ENCODE measurements around the gene EYS.

Gene EYS

DNA sequence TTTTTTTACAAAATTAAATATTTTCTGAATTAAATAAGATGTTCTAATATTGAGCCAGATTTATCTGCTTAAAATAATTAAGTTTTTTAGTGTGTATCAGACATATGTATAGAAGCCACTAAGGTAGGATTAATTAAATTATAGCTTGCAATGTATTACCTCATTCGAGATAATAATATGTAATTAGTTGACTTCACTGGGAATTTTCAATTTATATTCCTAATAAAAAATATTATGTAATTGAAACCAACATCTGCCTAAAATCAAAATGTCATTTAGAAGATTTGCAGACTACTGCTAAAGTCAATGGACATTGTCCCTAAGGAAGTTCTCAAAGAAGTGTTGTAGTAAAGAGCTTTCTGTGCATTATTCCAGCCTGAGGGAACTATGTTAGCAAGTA, 254.7 kb downstream of the EYS start:
- TF ChIP-seq, protein P1, sequence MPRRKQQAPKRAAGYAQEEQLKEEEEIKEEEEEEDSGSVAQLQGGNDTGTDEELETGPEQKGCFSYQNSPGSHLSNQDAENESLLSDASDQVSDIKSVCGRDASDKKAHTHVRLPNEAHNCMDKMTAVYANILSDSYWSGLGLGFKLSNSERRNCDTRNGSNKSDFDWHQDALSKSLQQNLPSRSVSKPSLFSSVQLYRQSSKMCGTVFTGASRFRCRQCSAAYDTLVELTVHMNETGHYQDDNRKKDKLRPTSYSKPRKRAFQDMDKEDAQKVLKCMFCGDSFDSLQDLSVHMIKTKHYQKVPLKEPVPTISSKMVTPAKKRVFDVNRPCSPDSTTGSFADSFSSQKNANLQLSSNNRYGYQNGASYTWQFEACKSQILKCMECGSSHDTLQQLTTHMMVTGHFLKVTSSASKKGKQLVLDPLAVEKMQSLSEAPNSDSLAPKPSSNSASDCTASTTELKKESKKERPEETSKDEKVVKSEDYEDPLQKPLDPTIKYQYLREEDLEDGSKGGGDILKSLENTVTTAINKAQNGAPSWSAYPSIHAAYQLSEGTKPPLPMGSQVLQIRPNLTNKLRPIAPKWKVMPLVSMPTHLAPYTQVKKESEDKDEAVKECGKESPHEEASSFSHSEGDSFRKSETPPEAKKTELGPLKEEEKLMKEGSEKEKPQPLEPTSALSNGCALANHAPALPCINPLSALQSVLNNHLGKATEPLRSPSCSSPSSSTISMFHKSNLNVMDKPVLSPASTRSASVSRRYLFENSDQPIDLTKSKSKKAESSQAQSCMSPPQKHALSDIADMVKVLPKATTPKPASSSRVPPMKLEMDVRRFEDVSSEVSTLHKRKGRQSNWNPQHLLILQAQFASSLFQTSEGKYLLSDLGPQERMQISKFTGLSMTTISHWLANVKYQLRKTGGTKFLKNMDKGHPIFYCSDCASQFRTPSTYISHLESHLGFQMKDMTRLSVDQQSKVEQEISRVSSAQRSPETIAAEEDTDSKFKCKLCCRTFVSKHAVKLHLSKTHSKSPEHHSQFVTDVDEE (CRISPR knock-in tag; IDR thresholded peaks at IDR 0.05), result no peak
- TF ChIP-seq ISL1 (CRISPR knock-in tag; IDR thresholded peaks at IDR 0.05), result peak; percentile 75
- peak; percentile 42; the same call in 1 of the 2 replicates for TF ChIP-seq TCF4 (CRISPR knock-in tag; IDR thresholded peaks at IDR 0.05; ENCODE audit: borderline replicate concordance)
- TF ChIP-seq ESRRG (CRISPR knock-in tag; IDR thresholded peaks at IDR 0.05), result peak; percentile 74; the same call in 1 of the 2 replicates
- TF ChIP-seq, protein P2, sequence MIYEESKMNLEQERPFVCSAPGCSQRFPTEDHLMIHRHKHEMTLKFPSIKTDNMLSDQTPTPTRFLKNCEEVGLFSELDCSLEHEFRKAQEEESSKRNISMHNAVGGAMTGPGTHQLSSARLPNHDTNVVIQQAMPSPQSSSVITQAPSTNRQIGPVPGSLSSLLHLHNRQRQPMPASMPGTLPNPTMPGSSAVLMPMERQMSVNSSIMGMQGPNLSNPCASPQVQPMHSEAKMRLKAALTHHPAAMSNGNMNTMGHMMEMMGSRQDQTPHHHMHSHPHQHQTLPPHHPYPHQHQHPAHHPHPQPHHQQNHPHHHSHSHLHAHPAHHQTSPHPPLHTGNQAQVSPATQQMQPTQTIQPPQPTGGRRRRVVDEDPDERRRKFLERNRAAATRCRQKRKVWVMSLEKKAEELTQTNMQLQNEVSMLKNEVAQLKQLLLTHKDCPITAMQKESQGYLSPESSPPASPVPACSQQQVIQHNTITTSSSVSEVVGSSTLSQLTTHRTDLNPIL (CRISPR knock-in tag; IDR thresholded peaks at IDR 0.05; ENCODE audit: low read depth), result peak; percentile 78; the same call in 1 of the 2 replicates
- TF ChIP-seq ARNTL (CRISPR knock-in tag; IDR thresholded peaks at IDR 0.05; ENCODE audit: borderline replicate concordance, low read depth), result no peak
- no peak for ATAC-seq

DNA sequence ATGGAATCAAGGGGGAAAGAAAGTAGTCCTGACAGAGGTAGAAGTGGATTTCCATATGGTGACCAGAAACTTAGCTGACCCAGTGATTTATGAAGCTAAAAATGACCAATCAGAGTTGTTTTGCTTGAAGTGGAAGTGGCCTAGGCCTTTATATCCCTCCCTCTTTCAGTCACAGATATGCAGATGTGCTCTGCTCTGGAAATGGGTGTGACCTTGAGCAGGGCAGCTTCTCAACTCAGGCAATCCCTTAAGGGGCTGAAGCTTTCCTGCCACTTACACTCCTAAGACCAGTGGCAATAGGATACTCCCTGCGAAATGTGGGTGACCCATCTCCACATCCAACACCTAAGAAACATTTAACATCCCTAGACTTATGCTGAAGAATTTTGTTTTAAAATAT, 256.6 kb downstream of the EYS start:
- no peak for TF ChIP-seq TOX (CRISPR knock-in tag; IDR thresholded peaks at IDR 0.05; ENCODE audit: borderline replicate concordance)
- no peak for TF ChIP-seq PPARA (CRISPR knock-in tag; IDR thresholded peaks at IDR 0.05; ENCODE audit: borderline replicate concordance)
- TF ChIP-seq, protein P3, sequence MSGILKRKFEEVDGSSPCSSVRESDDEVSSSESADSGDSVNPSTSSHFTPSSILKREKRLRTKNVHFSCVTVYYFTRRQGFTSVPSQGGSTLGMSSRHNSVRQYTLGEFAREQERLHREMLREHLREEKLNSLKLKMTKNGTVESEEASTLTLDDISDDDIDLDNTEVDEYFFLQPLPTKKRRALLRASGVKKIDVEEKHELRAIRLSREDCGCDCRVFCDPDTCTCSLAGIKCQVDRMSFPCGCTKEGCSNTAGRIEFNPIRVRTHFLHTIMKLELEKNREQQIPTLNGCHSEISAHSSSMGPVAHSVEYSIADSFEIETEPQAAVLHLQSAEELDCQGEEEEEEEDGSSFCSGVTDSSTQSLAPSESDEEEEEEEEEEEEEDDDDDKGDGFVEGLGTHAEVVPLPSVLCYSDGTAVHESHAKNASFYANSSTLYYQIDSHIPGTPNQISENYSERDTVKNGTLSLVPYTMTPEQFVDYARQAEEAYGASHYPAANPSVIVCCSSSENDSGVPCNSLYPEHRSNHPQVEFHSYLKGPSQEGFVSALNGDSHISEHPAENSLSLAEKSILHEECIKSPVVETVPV (CRISPR knock-in tag; IDR thresholded peaks at IDR 0.05), result no peak
- TF ChIP-seq ZNF70 (CRISPR knock-in tag; IDR thresholded peaks at IDR 0.05), result no peak
- no peak for TF ChIP-seq OSR1 (CRISPR knock-in tag; IDR thresholded peaks at IDR 0.05)
- no peak for TF ChIP-seq TCF4 (CRISPR knock-in tag; IDR thresholded peaks at IDR 0.05; ENCODE audit: borderline replicate concordance)
- no peak for TF ChIP-seq ZFP30 (CRISPR knock-in tag; IDR thresholded peaks at IDR 0.05)
- TF ChIP-seq ARNTL (CRISPR knock-in tag; IDR thresholded peaks at IDR 0.05; ENCODE audit: borderline replicate concordance, low read depth), result no peak
- no peak for TF ChIP-seq ISL1 (CRISPR knock-in tag; IDR thresholded peaks at IDR 0.05)
- TF ChIP-seq GLIS3 (CRISPR knock-in tag; IDR thresholded peaks at IDR 0.05), result no peak
- no peak for TF ChIP-seq SNAI2 (CRISPR knock-in tag; IDR thresholded peaks at IDR 0.05)
- TF ChIP-seq, protein P4, sequence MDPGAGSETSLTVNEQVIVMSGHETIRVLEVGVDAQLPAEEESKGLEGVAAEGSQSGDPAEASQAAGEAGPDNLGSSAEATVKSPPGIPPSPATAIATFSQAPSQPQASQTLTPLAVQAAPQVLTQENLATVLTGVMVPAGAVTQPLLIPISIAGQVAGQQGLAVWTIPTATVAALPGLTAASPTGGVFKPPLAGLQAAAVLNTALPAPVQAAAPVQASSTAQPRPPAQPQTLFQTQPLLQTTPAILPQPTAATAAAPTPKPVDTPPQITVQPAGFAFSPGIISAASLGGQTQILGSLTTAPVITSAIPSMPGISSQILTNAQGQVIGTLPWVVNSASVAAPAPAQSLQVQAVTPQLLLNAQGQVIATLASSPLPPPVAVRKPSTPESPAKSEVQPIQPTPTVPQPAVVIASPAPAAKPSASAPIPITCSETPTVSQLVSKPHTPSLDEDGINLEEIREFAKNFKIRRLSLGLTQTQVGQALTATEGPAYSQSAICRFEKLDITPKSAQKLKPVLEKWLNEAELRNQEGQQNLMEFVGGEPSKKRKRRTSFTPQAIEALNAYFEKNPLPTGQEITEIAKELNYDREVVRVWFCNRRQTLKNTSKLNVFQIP (CRISPR knock-in tag; IDR thresholded peaks at IDR 0.05; ENCODE audit: borderline replicate concordance, low read depth), result no peak
- TF ChIP-seq, protein P2 (CRISPR knock-in tag; IDR thresholded peaks at IDR 0.05; ENCODE audit: low read depth), result no peak
- TF ChIP-seq, protein P1 (CRISPR knock-in tag; IDR thresholded peaks at IDR 0.05), result no peak
- no peak for ATAC-seq

DNA sequence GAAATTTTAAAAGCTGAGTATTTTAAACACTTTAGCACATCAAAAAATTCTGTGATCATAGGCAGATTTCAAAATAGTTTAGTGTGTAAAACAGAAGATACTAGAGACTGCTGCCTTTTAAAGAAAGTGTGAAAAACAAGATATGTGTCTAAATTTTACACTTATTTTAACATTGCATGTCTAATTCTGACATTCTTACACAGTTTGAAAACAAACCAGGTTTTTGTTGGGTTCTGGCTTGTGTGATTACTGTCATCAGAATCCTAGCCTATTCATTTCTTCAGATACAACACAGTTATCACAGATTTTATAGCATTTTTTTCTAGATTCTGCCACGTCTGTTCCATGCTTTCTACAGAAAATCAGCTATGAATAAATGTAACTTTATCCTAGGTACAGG, 257.1 kb downstream of the EYS start:
- TF ChIP-seq GLIS3 (CRISPR knock-in tag; IDR thresholded peaks at IDR 0.05), result no peak
- no peak for ATAC-seq

Measured in SK-N-SH treated with all-trans-retinoic acid at 6 μM for 48 hours (cell line).